Activated naive CD8-positive, alpha-beta T cell (primary cell): ENCODE results near the gene HBA1.

Experiments used
- H3K27ac Mint-ChIP-seq: one replicate; pipeline ENCODE4 v1.8.0; 2021; ENCODE audit warnings: mixed read lengths
- H3K27me3 Mint-ChIP-seq: one replicate; pipeline ENCODE4 v1.8.0; 2021; ENCODE audit warnings: mixed read lengths
- H3K36me3 Mint-ChIP-seq: one replicate; pipeline ENCODE4 v1.8.0; 2021; ENCODE audit warnings: mixed read lengths
- H3K4me1 Mint-ChIP-seq: one replicate; pipeline ENCODE4 v1.8.0; 2021; ENCODE audit warnings: low read depth, mixed read lengths
- H3K4me3 Mint-ChIP-seq: one replicate; pipeline ENCODE4 v1.8.0; 2021; ENCODE audit warnings: mild to moderate bottlenecking, mixed read lengths
- H3K9me3 Mint-ChIP-seq: one replicate; pipeline ENCODE4 v1.8.0; 2021; ENCODE audit warnings: low read depth, mixed read lengths

HBA1 gene

DNA sequence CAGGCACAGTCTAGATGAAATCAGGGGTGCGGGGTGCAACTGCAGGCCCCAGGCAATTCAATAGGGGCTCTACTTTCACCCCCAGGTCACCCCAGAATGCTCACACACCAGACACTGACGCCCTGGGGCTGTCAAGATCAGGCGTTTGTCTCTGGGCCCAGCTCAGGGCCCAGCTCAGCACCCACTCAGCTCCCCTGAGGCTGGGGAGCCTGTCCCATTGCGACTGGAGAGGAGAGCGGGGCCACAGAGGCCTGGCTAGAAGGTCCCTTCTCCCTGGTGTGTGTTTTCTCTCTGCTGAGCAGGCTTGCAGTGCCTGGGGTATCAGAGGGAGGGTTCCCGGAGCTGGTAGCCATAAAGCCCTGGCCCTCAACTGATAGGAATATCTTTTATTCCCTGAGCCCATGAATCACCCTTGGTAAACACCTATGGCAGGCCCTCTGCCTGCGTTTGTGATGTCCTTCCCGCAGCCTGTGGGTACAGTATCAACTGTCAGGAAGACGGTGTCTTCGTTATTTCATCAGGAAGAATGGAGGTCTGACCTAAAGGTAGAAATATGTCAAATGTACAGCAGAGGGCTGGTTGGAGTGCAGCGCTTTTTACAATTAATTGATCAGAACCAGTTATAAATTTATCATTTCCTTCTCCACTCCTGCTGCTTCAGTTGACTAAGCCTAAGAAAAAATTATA is 1.6 kb downstream of the HBA1 start:
- Mint-ChIP-seq H3K27me3 (peaks cover 22% of the 10 kb centered on the region), H3K4me1 (peaks cover 21% of the 10 kb centered on the region), H3K4me3 (peak overlapping the region; percentile 51), H3K36me3 (no peaks in the 10 kb centered on the region), H3K9me3 (no peaks in the 10 kb centered on the region), H3K27ac (no peak overlapping the region)

DNA sequence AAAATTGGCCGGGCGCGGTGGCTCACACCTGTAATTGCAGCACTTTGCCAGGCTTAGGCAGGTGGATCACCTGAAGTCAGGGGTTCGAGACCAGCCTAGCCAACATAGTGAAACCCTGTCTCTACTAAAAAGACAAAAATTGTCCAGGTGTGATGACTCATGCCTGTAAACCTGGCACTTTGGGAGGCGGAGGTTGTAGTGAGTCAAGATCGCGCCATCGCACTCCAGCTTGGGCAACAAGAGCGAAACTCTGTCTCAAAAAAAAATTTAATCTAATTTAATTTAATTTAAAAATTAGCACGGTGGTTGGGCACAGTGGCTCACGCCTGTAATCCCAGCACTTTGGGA is 2.2 kb downstream of the HBA1 start:
- Mint-ChIP-seq H3K36me3 (no peaks in the 10 kb centered on the region), H3K27ac (no peak overlapping the region), H3K27me3 (peaks cover 22% of the 10 kb centered on the region), H3K4me1 (peaks cover 21% of the 10 kb centered on the region), H3K4me3 (no peak overlapping the region), H3K9me3 (no peaks in the 10 kb centered on the region)

DNA sequence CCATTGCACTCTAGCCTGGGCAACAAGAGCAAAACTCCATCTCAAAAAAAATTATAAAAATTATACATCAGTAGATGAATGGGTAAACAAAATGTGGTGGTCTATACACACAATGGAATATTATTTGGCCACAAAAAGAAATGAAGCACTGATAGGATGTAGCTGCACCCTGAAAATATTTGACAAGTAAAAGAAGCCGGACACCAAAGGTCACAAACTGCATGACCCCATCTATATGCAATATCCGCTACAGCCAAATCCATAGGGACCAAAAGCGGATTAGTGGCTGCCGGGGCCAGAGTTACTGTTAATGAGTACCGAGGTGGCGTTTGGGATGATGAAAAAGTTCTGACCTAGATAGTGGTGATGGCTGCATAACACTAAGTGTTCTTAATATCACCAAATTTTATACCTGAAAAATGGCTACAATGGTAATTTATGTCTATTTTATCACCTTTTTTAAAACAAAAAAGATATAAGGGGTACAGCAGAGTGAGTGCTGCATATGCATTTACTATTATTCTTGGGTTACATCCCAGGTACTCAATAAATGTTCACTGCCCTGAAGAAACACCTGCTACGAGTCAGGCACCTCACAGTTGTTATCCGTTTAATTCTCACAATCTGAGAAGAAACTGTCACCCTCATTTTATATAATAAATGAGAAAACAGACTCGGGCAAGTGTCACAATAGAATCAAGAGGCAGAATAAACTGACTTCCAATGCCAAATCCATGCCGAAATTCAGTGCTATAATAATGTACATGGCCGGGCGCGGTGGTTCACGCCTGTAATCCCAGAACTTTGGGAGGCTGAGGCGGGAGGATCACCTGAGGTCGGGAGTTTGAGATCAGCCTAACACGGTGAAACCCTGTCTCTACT is 3.0 kb downstream of the HBA1 start:
- no peaks in the 10 kb centered on the region for H3K9me3 Mint-ChIP-seq

DNA sequence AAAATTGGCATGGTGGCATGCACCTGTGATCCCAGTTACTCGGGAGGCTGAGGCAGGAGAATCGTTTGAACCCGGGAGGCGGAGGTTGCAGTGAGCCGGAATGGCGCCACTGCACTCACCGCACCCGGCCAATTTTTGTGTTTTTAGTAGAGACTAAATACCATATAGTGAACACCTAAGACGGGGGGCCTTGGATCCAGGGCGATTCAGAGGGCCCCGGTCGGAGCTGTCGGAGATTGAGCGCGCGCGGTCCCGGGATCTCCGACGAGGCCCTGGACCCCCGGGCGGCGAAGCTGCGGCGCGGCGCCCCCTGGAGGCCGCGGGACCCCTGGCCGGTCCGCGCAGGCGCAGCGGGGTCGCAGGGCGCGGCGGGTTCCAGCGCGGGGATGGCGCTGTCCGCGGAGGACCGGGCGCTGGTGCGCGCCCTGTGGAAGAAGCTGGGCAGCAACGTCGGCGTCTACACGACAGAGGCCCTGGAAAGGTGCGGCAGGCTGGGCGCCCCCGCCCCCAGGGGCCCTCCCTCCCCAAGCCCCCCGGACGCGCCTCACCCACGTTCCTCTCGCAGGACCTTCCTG is 3.7 kb downstream of the HBA1 start, which contains the start of gene HBQ1:
TSS of gene HBQ1 (plus strand) at position 359 of the 575 bp plus-strand sequence. CDS start at position 387, 28 bp downstream.
- H3K4me1 Mint-ChIP-seq = peaks cover 11% of the 10 kb centered on the region
- no peaks in the 10 kb centered on the region for H3K9me3 Mint-ChIP-seq
- no peak within 1 kb of the TSS for H3K27ac Mint-ChIP-seq
- no peaks in the 10 kb centered on the region for H3K36me3 Mint-ChIP-seq
- H3K27me3 Mint-ChIP-seq = peaks cover 13% of the 10 kb centered on the region
- H3K4me3 Mint-ChIP-seq = peak within 1 kb of the TSS; percentile 68

More for the DNA sequence above, 3.0 kb downstream of the HBA1 start:
- peaks cover 18% of the 10 kb centered on the region for H3K4me1 Mint-ChIP-seq
- no peaks in the 10 kb centered on the region for H3K36me3 Mint-ChIP-seq
- peak overlapping the region; percentile 68 for H3K4me3 Mint-ChIP-seq
- no peak overlapping the region for H3K27ac Mint-ChIP-seq
- H3K27me3 Mint-ChIP-seq = peaks cover 20% of the 10 kb centered on the region

DNA sequence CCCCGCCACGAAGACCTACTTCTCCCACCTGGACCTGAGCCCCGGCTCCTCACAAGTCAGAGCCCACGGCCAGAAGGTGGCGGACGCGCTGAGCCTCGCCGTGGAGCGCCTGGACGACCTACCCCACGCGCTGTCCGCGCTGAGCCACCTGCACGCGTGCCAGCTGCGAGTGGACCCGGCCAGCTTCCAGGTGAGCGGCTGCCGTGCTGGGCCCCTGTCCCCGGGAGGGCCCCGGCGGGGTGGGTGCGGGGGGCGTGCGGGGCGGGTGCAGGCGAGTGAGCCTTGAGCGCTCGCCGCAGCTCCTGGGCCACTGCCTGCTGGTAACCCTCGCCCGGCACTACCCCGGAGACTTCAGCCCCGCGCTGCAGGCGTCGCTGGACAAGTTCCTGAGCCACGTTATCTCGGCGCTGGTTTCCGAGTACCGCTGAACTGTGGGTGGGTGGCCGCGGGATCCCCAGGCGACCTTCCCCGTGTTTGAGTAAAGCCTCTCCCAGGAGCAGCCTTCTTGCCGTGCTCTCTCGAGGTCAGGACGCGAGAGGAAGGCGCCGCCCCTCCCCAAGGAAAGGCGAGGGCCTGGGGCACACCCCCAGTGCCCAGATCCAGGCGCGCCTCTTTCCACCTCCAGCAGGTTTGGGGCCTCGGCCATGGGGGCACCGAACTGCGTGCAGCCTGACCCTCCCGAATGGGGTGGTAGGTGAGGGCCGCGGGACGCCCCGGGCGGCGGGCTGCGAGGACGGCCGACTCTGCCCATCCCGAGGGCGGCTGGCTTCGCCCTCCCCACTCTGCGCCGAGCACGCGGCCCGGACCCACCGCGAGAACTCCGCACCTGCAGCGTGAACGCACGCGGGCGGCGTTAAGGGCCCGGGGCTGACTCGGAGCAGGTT is 4.4 kb downstream of the HBA1 start:
- H3K36me3 Mint-ChIP-seq = no peaks in the 10 kb centered on the region
- peaks cover 9% of the 10 kb centered on the region for H3K27me3 Mint-ChIP-seq
- H3K27ac Mint-ChIP-seq = no peak overlapping the region
- H3K9me3 Mint-ChIP-seq = no peaks in the 10 kb centered on the region
- H3K4me3 Mint-ChIP-seq = peak overlapping the region; percentile 64
- H3K4me1 Mint-ChIP-seq = peaks cover 6% of the 10 kb centered on the region

DNA sequence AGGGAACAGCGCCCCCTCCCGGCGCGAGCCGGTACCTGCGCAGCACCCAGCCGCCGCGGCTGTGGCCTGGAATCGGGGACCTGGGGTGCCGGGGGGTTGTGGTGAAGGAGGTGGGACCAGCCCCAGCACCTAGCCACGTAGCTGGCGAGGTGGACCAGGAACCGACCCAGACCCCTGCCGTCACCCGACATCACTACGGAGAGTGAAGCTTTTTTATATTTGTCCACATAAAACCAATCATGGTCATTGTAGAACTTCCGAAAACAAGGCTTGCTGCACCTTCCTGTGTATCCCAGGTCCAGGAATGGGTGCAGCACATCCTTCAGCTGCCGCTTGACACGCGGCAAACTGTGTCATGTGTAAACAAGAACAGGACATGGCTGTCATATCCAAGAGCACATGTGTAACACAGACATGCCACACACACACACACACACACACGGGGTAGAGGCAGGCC is 5.1 kb downstream of the HBA1 start:
- Mint-ChIP-seq H3K4me1 (peaks cover 6% of the 10 kb centered on the region), H3K4me3 (peak overlapping the region; percentile 23), H3K36me3 (no peaks in the 10 kb centered on the region)

DNA sequence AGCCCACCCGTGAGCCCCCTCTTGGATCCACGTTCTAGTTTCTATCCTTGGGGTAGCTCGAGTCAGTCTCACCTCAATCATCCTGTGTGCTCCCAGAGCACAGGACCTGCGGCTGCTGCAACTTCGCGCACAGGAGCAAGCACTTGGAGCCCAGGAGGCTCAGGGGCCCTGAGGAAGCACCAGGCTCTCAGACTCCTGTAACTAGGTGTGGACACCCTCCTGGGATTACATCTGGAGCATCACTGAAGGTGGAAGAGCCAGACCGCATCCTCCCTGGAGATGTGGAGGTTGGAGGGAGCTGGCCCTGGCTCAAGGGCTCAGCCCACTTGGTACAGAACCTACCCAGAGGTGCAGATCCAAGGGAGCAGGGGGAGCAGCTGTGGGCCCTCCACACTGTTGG is 6.5 kb downstream of the HBA1 start:
- peaks cover 3% of the 10 kb centered on the region for H3K27me3 Mint-ChIP-seq
- H3K9me3 Mint-ChIP-seq = no peaks in the 10 kb centered on the region

More for the DNA sequence above, 5.1 kb downstream of the HBA1 start:
- Mint-ChIP-seq H3K27me3 (peaks cover 9% of the 10 kb centered on the region), H3K9me3 (no peaks in the 10 kb centered on the region), H3K27ac (no peak overlapping the region)

DNA sequence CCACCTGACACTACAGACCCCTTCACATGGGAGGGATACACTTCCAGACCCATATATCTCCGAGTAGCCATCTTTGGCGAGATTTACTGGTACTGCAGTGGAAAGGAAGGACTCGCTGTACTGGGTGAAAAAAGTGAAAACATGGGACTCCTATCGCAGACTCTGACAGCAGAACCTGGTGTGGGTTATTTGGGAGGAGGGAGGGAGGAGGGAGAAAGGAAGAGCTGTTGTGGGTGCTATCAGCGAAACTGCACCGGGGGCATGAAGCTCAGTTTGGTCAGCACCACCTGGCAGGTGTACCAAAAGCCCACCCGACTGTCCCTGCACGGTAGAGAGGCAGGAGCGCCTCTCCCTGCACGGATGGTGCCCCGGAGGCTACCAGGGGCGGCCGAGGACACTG is 8.7 kb downstream of the HBA1 start:
- Mint-ChIP-seq H3K27me3 (no peaks in the 10 kb centered on the region), H3K36me3 (no peaks in the 10 kb centered on the region), H3K4me3 (no peak overlapping the region), H3K4me1 (peaks cover 12% of the 10 kb centered on the region), H3K9me3 (no peaks in the 10 kb centered on the region), H3K27ac (no peak overlapping the region)

More for the DNA sequence above, 6.5 kb downstream of the HBA1 start:
- Mint-ChIP-seq H3K27ac (no peak overlapping the region), H3K4me3 (no peak overlapping the region), H3K36me3 (no peaks in the 10 kb centered on the region), H3K4me1 (peaks cover 3% of the 10 kb centered on the region)

DNA sequence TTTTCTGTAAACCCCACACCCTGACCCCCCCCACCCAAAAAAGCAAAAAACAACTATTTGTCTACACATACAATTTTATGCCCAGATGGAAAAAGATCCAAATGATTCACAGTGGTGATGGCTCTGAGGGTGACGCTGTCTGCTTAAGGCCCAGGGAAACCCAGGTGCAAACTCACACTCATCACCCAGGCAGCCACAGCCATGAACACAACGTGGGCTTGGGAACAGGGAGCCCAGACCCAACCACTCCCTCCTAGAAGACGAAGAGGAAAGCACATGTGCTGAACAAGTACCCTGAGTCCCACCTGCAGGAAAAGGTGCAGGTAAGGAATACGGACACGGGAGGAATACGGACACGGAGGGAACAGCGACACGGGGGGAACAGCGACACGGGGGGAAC is 9.2 kb downstream of the HBA1 start:
- Mint-ChIP-seq H3K4me1 (peaks cover 12% of the 10 kb centered on the region), H3K4me3 (no peak overlapping the region), H3K27ac (no peak overlapping the region), H3K9me3 (no peaks in the 10 kb centered on the region), H3K36me3 (no peaks in the 10 kb centered on the region), H3K27me3 (no peaks in the 10 kb centered on the region)

DNA sequence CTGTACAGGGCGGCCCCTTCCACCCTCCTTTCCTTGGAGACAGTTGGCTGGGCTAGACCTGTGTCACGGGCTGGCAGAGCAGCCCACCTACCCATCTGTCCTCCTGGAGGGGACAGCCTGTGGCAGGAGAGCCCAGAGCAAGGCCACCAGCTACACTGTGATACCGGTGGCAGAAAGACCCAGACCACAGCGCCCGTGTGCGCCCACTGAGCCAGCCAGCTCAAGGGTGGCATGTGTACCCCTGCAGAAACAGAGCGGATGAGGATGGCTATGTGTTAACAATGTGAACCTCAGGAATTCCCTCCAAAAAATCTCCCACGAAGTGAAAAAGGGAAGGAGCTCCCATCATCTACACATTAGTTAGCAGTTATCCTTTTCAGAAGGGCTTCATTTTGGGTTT is 10.8 kb downstream of the HBA1 start:
- H3K36me3 Mint-ChIP-seq = no peaks in the 10 kb centered on the region
- H3K4me1 Mint-ChIP-seq = peaks cover 12% of the 10 kb centered on the region
- H3K27ac Mint-ChIP-seq = no peak overlapping the region
- H3K4me3 Mint-ChIP-seq = no peak overlapping the region
- no peaks in the 10 kb centered on the region for H3K9me3 Mint-ChIP-seq
- no peaks in the 10 kb centered on the region for H3K27me3 Mint-ChIP-seq

DNA sequence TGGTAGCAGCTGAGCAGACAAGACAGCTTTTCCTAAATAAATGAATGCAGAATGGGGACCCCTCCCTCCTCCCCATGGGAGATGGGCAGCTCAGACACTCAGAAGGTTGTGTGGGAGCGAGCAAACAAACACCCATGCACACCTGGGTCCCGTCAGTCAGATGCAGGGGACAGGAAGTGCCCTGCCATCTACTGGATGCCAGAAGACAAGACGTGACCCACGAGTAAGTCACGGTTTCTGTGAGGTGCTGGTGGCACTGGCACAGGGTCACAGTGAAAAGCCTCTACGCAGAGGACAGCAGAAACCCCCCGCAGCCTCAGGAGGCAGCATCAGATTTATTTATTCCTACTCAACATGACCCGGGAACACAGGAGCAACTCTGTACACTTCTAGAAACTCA is 12.2 kb downstream of the HBA1 start:
- Mint-ChIP-seq H3K27ac (no peak overlapping the region), H3K36me3 (no peaks in the 10 kb centered on the region), H3K9me3 (no peaks in the 10 kb centered on the region), H3K4me3 (no peak overlapping the region), H3K4me1 (peaks cover 12% of the 10 kb centered on the region), H3K27me3 (no peaks in the 10 kb centered on the region)

DNA sequence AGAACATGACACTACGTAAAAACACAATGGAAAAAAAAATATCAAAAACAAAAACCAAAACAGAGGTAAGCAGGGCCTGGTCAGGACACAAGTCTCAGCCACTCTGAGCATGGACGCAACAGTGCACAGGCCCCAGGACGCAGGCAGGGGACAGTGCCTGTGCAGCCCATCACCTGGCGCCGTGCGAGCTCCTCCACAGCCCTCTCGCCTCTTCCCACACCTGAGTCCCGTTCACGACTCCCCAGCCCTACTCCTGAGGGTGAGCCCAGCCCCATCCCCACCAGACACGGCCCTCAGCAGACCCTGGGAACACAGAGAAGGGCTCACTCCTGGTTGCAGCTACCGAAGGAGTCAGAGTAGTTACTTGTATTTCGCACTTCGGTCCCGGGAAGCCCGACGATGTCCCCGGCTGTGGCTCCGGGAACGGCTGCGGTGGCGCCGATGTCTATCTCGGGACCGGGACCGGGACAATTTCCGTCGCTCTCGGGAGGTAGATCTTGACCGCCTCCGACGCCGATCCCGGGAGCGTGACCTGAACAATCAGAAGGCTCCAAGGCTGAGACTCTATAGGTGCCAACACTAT is 13.2 kb downstream of the HBA1 start:
- no peak overlapping the region for H3K4me3 Mint-ChIP-seq
- H3K27ac Mint-ChIP-seq = no peak overlapping the region
- H3K36me3 Mint-ChIP-seq = no peaks in the 10 kb centered on the region
- no peaks in the 10 kb centered on the region for H3K9me3 Mint-ChIP-seq
- H3K27me3 Mint-ChIP-seq = no peaks in the 10 kb centered on the region
- peaks cover 12% of the 10 kb centered on the region for H3K4me1 Mint-ChIP-seq

DNA sequence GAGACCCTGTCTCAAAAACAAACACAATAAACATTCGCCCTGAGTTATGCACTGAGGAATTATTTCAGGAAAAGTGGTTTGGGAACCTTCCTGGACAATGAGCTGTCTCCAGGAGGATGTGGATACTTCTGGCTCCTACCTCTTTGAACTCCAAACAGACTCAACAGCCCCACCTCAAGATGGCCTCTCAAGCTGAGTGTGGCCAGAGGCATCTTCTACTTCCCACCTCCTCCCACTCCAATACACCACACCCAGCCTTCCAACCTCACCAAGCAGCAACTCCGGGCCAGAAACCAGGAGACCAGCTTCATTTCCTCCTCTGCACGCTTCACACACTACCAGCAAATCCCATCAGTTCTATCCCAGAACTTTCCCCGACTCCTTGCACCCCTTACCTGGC is 15.4 kb downstream of the HBA1 start:
- peaks cover 12% of the 10 kb centered on the region for H3K4me1 Mint-ChIP-seq
- no peaks in the 10 kb centered on the region for H3K9me3 Mint-ChIP-seq
- H3K36me3 Mint-ChIP-seq = no peaks in the 10 kb centered on the region
- no peak overlapping the region for H3K27ac Mint-ChIP-seq
- H3K27me3 Mint-ChIP-seq = no peaks in the 10 kb centered on the region
- no peak overlapping the region for H3K4me3 Mint-ChIP-seq

DNA sequence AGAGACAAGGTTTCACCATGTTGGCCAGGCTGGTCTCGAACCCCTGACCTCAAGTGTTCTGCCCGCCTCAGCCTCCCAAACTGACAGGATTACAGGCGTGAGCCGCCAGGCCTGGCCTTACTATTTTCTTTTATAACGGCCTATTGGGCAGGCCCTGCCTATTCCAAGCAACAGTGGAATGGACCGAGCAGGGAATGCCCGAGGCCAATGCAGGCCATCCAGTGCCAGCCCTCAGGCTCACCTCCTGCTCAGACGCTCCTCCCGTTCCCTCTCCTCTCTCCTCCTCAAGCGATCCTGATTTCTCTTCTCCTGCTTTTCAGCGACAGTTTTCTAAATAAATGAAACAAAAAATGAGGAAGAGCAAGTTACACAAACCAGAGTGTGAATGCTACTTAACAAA is 16.2 kb downstream of the HBA1 start:
- Mint-ChIP-seq H3K36me3 (no peaks in the 10 kb centered on the region), H3K4me1 (peaks cover 10% of the 10 kb centered on the region), H3K4me3 (no peak overlapping the region), H3K9me3 (no peaks in the 10 kb centered on the region), H3K27ac (no peak overlapping the region), H3K27me3 (no peaks in the 10 kb centered on the region)
